Measurements from ENCODE around the gene ASAP2. TPM values are rescaled to one million over a fixed set of nuclear protein-coding genes. Genes with fewer than 3 reads are reported as not detected.

The ASAP2 gene
- total and polyA plus RNA-seq, 2 donors (not counting 1 experiment from before 2014, with no cell fraction given) = 0.04 TPM; not detected in 1

- DNase-seq (no peak), ATAC-seq (ENCODE audit: low read depth) (no peak)
- no peak overlapping the region for H3K9ac ChIP-seq (ENCODE audit: low read length)
- H3K36me3 ChIP-seq (replicated peaks in 1 of 2; ENCODE audit: control extremely low read depth in 1 of 2, control insufficient read depth in 1 of 2, extremely low read depth in 1 of 2, insufficient read depth in 2 of 2, low read length in 1 of 2) = no peaks in the 10 kb centered on the region
- Mint-ChIP-seq H3K27me3 (peaks cover 57% of the 10 kb centered on the region), H3K4me3 (no peak overlapping the region), H3K27ac (no peak overlapping the region), H3K9me3 (ENCODE audit: insufficient read depth) (no peaks in the 10 kb centered on the region), H3K4me1 (no peaks in the 10 kb centered on the region)
- H3K4me1 ChIP-seq (ENCODE audit: control insufficient read depth in 2 of 2, insufficient read depth in 2 of 2, low read length in 2 of 2) = no peaks in the 10 kb centered on the region
- H3K4me3 ChIP-seq (ENCODE audit: control extremely low read depth in 1 of 5, extremely low read depth in 1 of 5, insufficient read depth in 1 of 5, low read depth in 2 of 5, low read length in 4 of 5) = no peak overlapping the region
- no peak overlapping the region for H3K4me2 ChIP-seq (replicated peaks; ENCODE audit: low read depth, low read length, poor library complexity, severe bottlenecking)
- ChIA-PET CTCF (no interaction called here), POLR2A (no interaction called here)
- H3K9me3 ChIP-seq (ENCODE audit: control extremely low read depth in 1 of 3, control insufficient read depth in 2 of 3, insufficient read depth in 1 of 3, low read length in 2 of 3) = no peaks in the 10 kb centered on the region
- TF ChIP-seq EZH2 (IDR thresholded peaks at IDR 0.05; ENCODE audit: borderline replicate concordance, insufficient read depth, low read depth, low read length, poor library complexity, severe bottlenecking) (no peak), CTCF (IDR thresholded peaks at IDR 0.05) (no peak)
- H3K27ac ChIP-seq (ENCODE audit: low read length in 2 of 2) = no peak overlapping the region
- peaks cover 0 to 5% (median 1%) of the 10 kb centered on the region in 4 experiments for H3K27me3 ChIP-seq (replicated peaks in 1 of 4; ENCODE audit: control extremely low read depth in 1 of 4, control insufficient read depth in 3 of 4, insufficient read depth in 4 of 4, low read length in 3 of 4)
- no peak overlapping the region for H2AFZ ChIP-seq (ENCODE audit: insufficient read depth, low read depth, low read length, poor library complexity, severe bottlenecking)
- no peaks in the 10 kb centered on the region for H3K79me2 ChIP-seq (ENCODE audit: control insufficient read depth, insufficient read depth, low read length)
- 100% methylated on average over 2 of the region's 9 CpGs for WGBS (ENCODE audit: insufficient coverage)
- intact Hi-C loops (cut with micrococcal nuclease) = no loop called here
- H4K20me1 ChIP-seq (ENCODE audit: control insufficient read depth, insufficient read depth, low read length, poor library complexity, severe bottlenecking) = no peaks in the 10 kb centered on the region
Observed at GRCh38 chr2:9199716-9200632, 6.6 kb upstream of the ASAP2 start.

- peaks cover under 1 to 1% of the 10 kb centered on the region in 2 donors for H3K4me1 ChIP-seq (ENCODE audit: control insufficient read depth in 2 of 2, insufficient read depth in 2 of 2, low read length in 2 of 2)
- no peak overlapping the region for H3K27ac Mint-ChIP-seq
- ATAC-seq (ENCODE audit: low read depth) (no peak), DNase-seq (no peak)
- H3K4me3 ChIP-seq (ENCODE audit: control extremely low read depth in 1 of 5, extremely low read depth in 1 of 5, insufficient read depth in 1 of 5, low read depth in 2 of 5, low read length in 4 of 5) = no peak overlapping the region
- H3K9me3 Mint-ChIP-seq (ENCODE audit: insufficient read depth) = no peaks in the 10 kb centered on the region
- ChIA-PET POLR2A (no interaction called here), CTCF (no interaction called here)
- TF ChIP-seq CTCF (IDR thresholded peaks at IDR 0.05) (no peak), EZH2 (IDR thresholded peaks at IDR 0.05; ENCODE audit: borderline replicate concordance, insufficient read depth, low read depth, low read length, poor library complexity, severe bottlenecking) (no peak)
- peaks cover 62% of the 10 kb centered on the region for H3K27me3 Mint-ChIP-seq
- no peak overlapping the region for H3K9ac ChIP-seq (ENCODE audit: low read length)
- H3K27ac ChIP-seq (ENCODE audit: low read length in 2 of 2) = no peak overlapping the region
- intact Hi-C loops (cut with micrococcal nuclease) = no loop called here
- H3K27me3 ChIP-seq (replicated peaks in 1 of 4; ENCODE audit: control extremely low read depth in 1 of 4, control insufficient read depth in 3 of 4, insufficient read depth in 4 of 4, low read length in 3 of 4) = peaks cover 0 to 6% (median 4%) of the 10 kb centered on the region in 4 experiments
- no peaks in the 10 kb centered on the region for H3K79me2 ChIP-seq (ENCODE audit: control insufficient read depth, insufficient read depth, low read length)
- no peaks in the 10 kb centered on the region for H3K9me3 ChIP-seq (ENCODE audit: control extremely low read depth in 1 of 3, control insufficient read depth in 2 of 3, insufficient read depth in 1 of 3, low read length in 2 of 3)
- H2AFZ ChIP-seq (ENCODE audit: insufficient read depth, low read depth, low read length, poor library complexity, severe bottlenecking) = no peak overlapping the region
- H3K36me3 ChIP-seq (replicated peaks in 1 of 2; ENCODE audit: control extremely low read depth in 1 of 2, control insufficient read depth in 1 of 2, extremely low read depth in 1 of 2, insufficient read depth in 2 of 2, low read length in 1 of 2) = no peaks in the 10 kb centered on the region
- H3K4me2 ChIP-seq (replicated peaks; ENCODE audit: low read depth, low read length, poor library complexity, severe bottlenecking) = no peak overlapping the region
- no peak overlapping the region for H3K4me3 Mint-ChIP-seq
- H3K4me1 Mint-ChIP-seq = no peaks in the 10 kb centered on the region
- H4K20me1 ChIP-seq (ENCODE audit: control insufficient read depth, insufficient read depth, low read length, poor library complexity, severe bottlenecking) = no peaks in the 10 kb centered on the region
- 92% methylated on average over 3 of the region's 4 CpGs for WGBS (ENCODE audit: insufficient coverage)
Observed at GRCh38 chr2:9200633-9201015, 6.0 kb upstream of the ASAP2 start.
